Testis (tissue), 2 donors: ENCODE results near the gene CTSD.

Experiments used
- CTCF ChIP-seq, 3 experiments: fragments of 450-650 bp in 2 of 3; fragments of 200-600 bp in 1 of 3; sonication (generic) in 1 of 3; IDR thresholded peaks; one replicate each; pipeline ENCODE4 v1.5.1; 2016 to 2019; ENCODE audit warnings: antibody characterized with exemption in 3 of 3, mild to moderate bottlenecking in 2 of 3, moderate library complexity in 1 of 3
- POLR2A ChIP-seq: fragments of 450-650 bp; IDR thresholded peaks from one replicate; pipeline ENCODE4 v1.6.1; 2017; ENCODE audit warnings: antibody characterized with exemption, mild to moderate bottlenecking, moderate library complexity

DNA sequence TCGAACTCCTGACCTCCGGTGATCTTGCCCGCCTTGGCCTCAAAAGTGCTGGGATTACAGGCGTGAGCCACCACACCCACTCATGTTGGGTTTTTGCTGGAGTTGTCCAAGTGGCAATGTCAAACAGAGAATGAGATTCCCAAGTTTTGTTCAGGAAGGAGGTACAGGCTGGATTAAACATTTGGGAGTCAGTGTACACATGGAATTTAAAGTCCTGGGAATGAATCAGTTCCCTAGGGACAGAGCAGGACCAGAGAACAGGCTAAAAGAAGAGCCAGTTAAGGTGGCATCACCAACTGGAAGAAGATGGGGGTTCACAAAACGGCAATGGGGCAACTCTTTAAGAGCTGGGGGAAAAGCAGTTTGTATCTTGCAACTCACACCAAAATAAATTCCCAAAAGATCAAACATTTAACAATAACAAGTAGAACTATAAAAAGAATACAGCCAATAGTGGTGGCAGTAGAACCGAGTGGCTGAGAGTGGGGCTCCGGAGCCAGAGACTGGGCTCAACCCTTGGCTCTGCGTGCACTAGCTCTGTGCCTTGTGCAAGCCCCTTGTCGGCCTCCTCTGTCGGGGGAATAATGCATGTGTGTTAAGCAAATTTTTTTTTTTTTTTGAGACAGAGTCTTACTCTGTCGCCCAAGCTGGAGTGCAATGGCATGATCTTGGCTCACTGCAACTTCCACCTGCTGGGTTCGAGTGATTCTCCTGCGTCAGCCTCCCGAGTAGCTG lies 33.8 kb upstream of the CTSD start:
- TF ChIP-seq CTCF (IDR thresholded peaks at IDR 0.05), result no peak
- no peak for TF ChIP-seq POLR2A
